ENCODE measurements around the gene DENND2A. TPM values are rescaled to one million over a fixed set of nuclear protein-coding genes. Genes with fewer than 3 reads are reported as not detected.

Gene DENND2A
- total and polyA plus RNA-seq, 10 of the 15 experiments (the other 5 are each of a cell fraction or from before 2014, with no cell fraction given): 0.01 TPM; not detected in 9

DNA sequence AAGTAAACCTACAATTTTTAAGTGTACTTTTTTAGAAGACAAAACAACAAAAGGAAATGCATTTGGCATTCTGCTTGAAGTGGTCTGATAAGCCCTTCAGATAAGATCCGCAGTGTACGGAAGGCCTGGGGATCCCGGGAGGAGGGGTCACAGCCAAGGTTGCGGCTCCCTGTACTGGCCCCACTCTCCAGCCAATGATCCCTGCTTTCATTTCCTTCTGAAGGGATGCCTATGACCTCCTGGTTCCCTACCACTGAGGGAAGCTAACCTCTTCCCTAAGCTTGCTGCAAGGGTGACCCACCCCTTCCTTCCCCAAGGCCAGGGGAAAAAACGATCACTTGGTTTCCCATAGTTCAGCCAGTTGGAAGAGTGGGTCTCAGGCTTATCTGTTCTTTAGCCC, 5.3 kb downstream of the DENND2A start (continued):
- TF ChIP-seq JUNB (IDR thresholded peaks at IDR 0.05) (no peak), TAF1 (IDR thresholded peaks at IDR 0.05; ENCODE audit: borderline replicate concordance, low read depth, low read length) (no peak), IRF4 (IDR thresholded peaks at IDR 0.05; ENCODE audit: low read depth, low read length) (no peak), SMC3 (IDR thresholded peaks at IDR 0.05; ENCODE audit: borderline replicate concordance, low read length) (no peak)
- TF ChIP-seq, protein P1, sequence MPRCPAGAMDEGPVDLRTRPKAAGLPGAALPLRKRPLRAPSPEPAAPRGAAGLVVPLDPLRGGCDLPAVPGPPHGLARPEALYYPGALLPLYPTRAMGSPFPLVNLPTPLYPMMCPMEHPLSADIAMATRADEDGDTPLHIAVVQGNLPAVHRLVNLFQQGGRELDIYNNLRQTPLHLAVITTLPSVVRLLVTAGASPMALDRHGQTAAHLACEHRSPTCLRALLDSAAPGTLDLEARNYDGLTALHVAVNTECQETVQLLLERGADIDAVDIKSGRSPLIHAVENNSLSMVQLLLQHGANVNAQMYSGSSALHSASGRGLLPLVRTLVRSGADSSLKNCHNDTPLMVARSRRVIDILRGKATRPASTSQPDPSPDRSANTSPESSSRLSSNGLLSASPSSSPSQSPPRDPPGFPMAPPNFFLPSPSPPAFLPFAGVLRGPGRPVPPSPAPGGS (IDR thresholded peaks at IDR 0.05; ENCODE audit: borderline replicate concordance, insufficient read depth, low read depth, low read length, poor library complexity, severe bottlenecking): no peak

DNA sequence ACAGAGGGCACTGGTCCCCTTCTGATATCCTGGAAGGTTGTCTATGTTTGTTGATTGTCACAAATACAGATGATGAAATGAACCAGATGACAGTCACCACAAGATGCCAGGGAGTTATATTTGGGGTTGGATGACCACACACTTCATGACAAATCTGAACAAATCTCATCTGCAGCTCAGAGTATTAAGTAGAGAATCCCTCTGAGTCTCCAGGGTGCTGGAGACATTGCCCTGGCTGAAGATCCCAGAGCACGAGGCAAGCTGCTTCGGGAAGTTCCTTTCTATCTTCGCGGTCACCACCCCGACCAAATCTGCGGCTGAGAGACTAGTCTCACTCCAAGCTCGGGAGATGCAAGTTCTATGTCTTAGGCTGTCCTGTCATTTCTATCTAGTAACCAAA, 9.0 kb downstream of the DENND2A start:
- 0 out of 4 replicates have a peak, but pooled peaks cover 0 to under 1% of the 10 kb centered on the region in 2 experiments for H3K27me3 ChIP-seq (replicated peaks in 1 of 2; ENCODE audit: control insufficient read depth in 2 of 2, insufficient read depth in 2 of 2, low read length in 1 of 2)
- ChIA-PET POLR2A (no interaction called here), SMC1A (ENCODE audit: uncharacterized antibody, unreplicated experiment) (no interaction called here)

More for the DNA sequence above, 9.0 kb downstream of the DENND2A start:
- H3K36me3 ChIP-seq (ENCODE audit: control insufficient read depth in 2 of 2, insufficient read depth in 2 of 2, low read length in 1 of 2): no peaks in the 10 kb centered on the region
- no peak overlapping the region for H2AFZ ChIP-seq (ENCODE audit: control insufficient read depth, low read depth, low read length)
- ChIA-PET CTCF (interaction anchor here (0.6 kb wide), 1 partner anchor 31 kb away, joined by 3 read pairs; no protein-coding TSS in a partner anchor), RAD21 (ENCODE audit: unreplicated experiment) (no interaction called here)
- no peak for TF ChIP-seq SMC3 (IDR thresholded peaks at IDR 0.05; ENCODE audit: borderline replicate concordance, low read length)
- no peak for TF ChIP-seq NR2C1 (IDR thresholded peaks at IDR 0.05)
- TF ChIP-seq MEF2B (IDR thresholded peaks at IDR 0.05; ENCODE audit: partially characterized antibody, poor library complexity, severe bottlenecking): no peak
- TF ChIP-seq, protein P2, sequence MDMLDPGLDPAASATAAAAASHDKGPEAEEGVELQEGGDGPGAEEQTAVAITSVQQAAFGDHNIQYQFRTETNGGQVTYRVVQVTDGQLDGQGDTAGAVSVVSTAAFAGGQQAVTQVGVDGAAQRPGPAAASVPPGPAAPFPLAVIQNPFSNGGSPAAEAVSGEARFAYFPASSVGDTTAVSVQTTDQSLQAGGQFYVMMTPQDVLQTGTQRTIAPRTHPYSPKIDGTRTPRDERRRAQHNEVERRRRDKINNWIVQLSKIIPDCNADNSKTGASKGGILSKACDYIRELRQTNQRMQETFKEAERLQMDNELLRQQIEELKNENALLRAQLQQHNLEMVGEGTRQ (IDR thresholded peaks at IDR 0.05; ENCODE audit: borderline replicate concordance, low read depth, low read length): no peak
- no peak for TF ChIP-seq STAT3 (IDR thresholded peaks at IDR 0.05; ENCODE audit: low read depth, low read length)
- TF ChIP-seq ZBTB33 (IDR thresholded peaks at IDR 0.05): no peak
- TF ChIP-seq KLF5 (IDR thresholded peaks at IDR 0.05; ENCODE audit: partially characterized antibody): no peak
- TF ChIP-seq BCL11A (IDR thresholded peaks at IDR 0.05; ENCODE audit: low read depth, low read length): no peak
- no peak for TF ChIP-seq CEBPZ (IDR thresholded peaks at IDR 0.05; ENCODE audit: low read depth, low read length)
- TF ChIP-seq, protein P1 (IDR thresholded peaks at IDR 0.05; ENCODE audit: borderline replicate concordance, insufficient read depth, low read depth, low read length, poor library complexity, severe bottlenecking): no peak
- H3K9me3 ChIP-seq (replicated peaks; ENCODE audit: control insufficient read depth, insufficient read depth, low read length): no peaks in the 10 kb centered on the region
- DNase-seq (ENCODE audit: low read depth, low spot score): no peak
- H3K4me2 ChIP-seq (ENCODE audit: control insufficient read depth, insufficient read depth): no peak overlapping the region
- H3K4me1 ChIP-seq (ENCODE audit: control insufficient read depth, insufficient read depth, low read length): no peaks in the 10 kb centered on the region
- intact Hi-C loops (cut with micrococcal nuclease; ENCODE audit: unreplicated experiment) (no loop called here), in situ Hi-C loops (cut with MboI) (no loop called here)
- no peak overlapping the region for H3K27ac ChIP-seq (ENCODE audit: control insufficient read depth, insufficient read depth)
- WGBS (ENCODE audit: insufficient coverage, insufficient replicate concordance, low lambda C conversion rate, missing lambda C conversion rate): 58% methylated on average over 7 of the region's 7 CpGs
- BruUV-seq (replicated peaks): no TSS peak
- no peaks in the 10 kb centered on the region for H4K20me1 ChIP-seq (ENCODE audit: control insufficient read depth, insufficient read depth)
- ATAC-seq: no peak
- no peak for FAIRE-seq
- H3K9ac ChIP-seq (ENCODE audit: control insufficient read depth, insufficient read depth, low read length): no peak overlapping the region
- no peaks in the 10 kb centered on the region for H3K79me2 ChIP-seq (ENCODE audit: control insufficient read depth, insufficient read depth, low read length)
- H3K4me3 ChIP-seq: no peak overlapping the region

Measured in GM12878 (cell line).